ENCODE measurements around the gene FBXO24. TPM values are rescaled to one million over a fixed set of nuclear protein-coding genes. Genes with fewer than 3 reads are reported as not detected.
"Not testable (repeated sequence)": the region's sequence is repeated elsewhere in the genome, so short reads cannot be mapped to it uniquely, and the experiment has no call there.

FBXO24 gene
- total RNA-seq, 1 donor from 2014 or later = 0.52 TPM

DNA sequence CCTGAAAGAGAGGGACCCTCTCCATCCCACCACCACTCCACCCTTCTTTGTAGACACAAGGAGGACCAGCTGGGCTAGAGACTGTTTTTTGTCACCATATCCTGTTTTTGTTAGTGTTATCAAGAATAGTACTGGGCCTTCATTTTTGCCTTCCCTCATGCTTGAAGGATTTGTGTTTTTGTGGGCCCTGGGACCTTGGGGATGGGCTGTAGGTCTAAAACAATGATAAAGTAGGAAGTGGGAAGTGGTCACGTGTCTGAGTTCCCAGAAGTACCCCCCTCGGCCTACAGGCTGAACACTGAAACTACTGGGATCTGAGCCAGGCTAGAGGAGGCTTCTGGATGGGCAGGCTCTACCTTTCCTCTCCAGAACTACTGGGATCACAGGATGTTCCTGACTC, 38.3 kb upstream of the FBXO24 start:
- Histone ChIP-seq H3K4me3 (ENCODE audit: insufficient read depth, low read depth, low read length) (no peak overlapping the region), H3K9me3 (ENCODE audit: insufficient read depth, low read depth, low read length) (no peaks in the 10 kb centered on the region), H3K9ac (ENCODE audit: low read length) (no peak overlapping the region), H2AFZ (ENCODE audit: low read depth, low read length) (no peak overlapping the region), H3K4me2 (ENCODE audit: low read length) (no peak overlapping the region), H3K36me3 (ENCODE audit: insufficient read depth, low read length) (peaks cover 2% of the 10 kb centered on the region), H3K27me3 (ENCODE audit: insufficient read depth, low read length) (no peaks in the 10 kb centered on the region), H3K4me1 (ENCODE audit: insufficient read depth, low read length) (peaks cover 34% of the 10 kb centered on the region), H3K79me2 (ENCODE audit: insufficient read depth, low read length) (peaks cover 11% of the 10 kb centered on the region), H3K27ac (ENCODE audit: low read depth, low read length) (no peak overlapping the region), H4K20me1 (ENCODE audit: insufficient read depth, low read length) (no peaks in the 10 kb centered on the region)
- peak overlapping the region; percentile 83 for H3K27ac Mint-ChIP-seq (ENCODE audit: unreplicated experiment)
- H3K36me3 Mint-ChIP-seq (ENCODE audit: low read depth, unreplicated experiment) = no peaks in the 10 kb centered on the region
- no peaks in the 10 kb centered on the region for H3K9me3 Mint-ChIP-seq (ENCODE audit: unreplicated experiment)
- FAIRE-seq (no peak), DNase-seq (ENCODE audit: low read depth) (no peak)
- H3K4me1 Mint-ChIP-seq (ENCODE audit: low read depth, unreplicated experiment) = peaks cover 41% of the 10 kb centered on the region
- TF ChIP-seq CTCF (IDR thresholded peaks at IDR 0.05; ENCODE audit: insufficient read depth, low read depth, low read length) (no peak), EZH2 (IDR thresholded peaks at IDR 0.05; ENCODE audit: insufficient read depth, low read length) (no peak)
- no peaks in the 10 kb centered on the region for H3K27me3 Mint-ChIP-seq (ENCODE audit: low read depth, unreplicated experiment)
- H3K4me3 Mint-ChIP-seq (ENCODE audit: unreplicated experiment) = no peak overlapping the region

- H4K20me1 ChIP-seq (ENCODE audit: insufficient read depth, low read length); FAIRE-seq; H3K4me2 ChIP-seq (ENCODE audit: low read length); H3K27me3 Mint-ChIP-seq (ENCODE audit: low read depth, unreplicated experiment); H3K27ac ChIP-seq (ENCODE audit: low read depth, low read length); H2AFZ ChIP-seq (ENCODE audit: low read depth, low read length); H3K4me3 ChIP-seq (ENCODE audit: insufficient read depth, low read depth, low read length); H3K9me3 ChIP-seq (ENCODE audit: insufficient read depth, low read depth, low read length); H3K36me3 ChIP-seq (ENCODE audit: insufficient read depth, low read length); H3K27me3 ChIP-seq (ENCODE audit: insufficient read depth, low read length); DNase-seq (ENCODE audit: low read depth); H3K4me3 Mint-ChIP-seq (ENCODE audit: unreplicated experiment); H3K9ac ChIP-seq (ENCODE audit: low read length); H3K36me3 Mint-ChIP-seq (ENCODE audit: low read depth, unreplicated experiment); H3K9me3 Mint-ChIP-seq (ENCODE audit: unreplicated experiment): not testable (repeated sequence)
- Histone ChIP-seq H3K4me1 (ENCODE audit: insufficient read depth, low read length) (peaks cover 34% of the 10 kb centered on the region), H3K79me2 (ENCODE audit: insufficient read depth, low read length) (peaks cover 10% of the 10 kb centered on the region)
- Mint-ChIP-seq H3K4me1 (ENCODE audit: low read depth, unreplicated experiment) (peaks cover 41% of the 10 kb centered on the region), H3K27ac (ENCODE audit: unreplicated experiment) (peak overlapping the region; percentile 44)
Observed at GRCh38 chr7:100548446-100548845, 37.7 kb upstream of the FBXO24 start.

GRCh38 chr7:100552532-100552931, 33.6 kb upstream of the FBXO24 start:
- no peak for FAIRE-seq
- H3K27ac Mint-ChIP-seq (ENCODE audit: unreplicated experiment) = no peak overlapping the region
- Histone ChIP-seq H3K36me3 (ENCODE audit: insufficient read depth, low read length) (peaks cover 5% of the 10 kb centered on the region), H3K9ac (ENCODE audit: low read length) (no peak overlapping the region), H3K27ac (ENCODE audit: low read depth, low read length) (no peak overlapping the region), H4K20me1 (ENCODE audit: insufficient read depth, low read length) (no peaks in the 10 kb centered on the region), H3K4me2 (ENCODE audit: low read length) (no peak overlapping the region), H3K4me3 (ENCODE audit: insufficient read depth, low read depth, low read length) (no peak overlapping the region), H3K79me2 (ENCODE audit: insufficient read depth, low read length) (no peaks in the 10 kb centered on the region), H3K27me3 (ENCODE audit: insufficient read depth, low read length) (no peaks in the 10 kb centered on the region), H3K4me1 (ENCODE audit: insufficient read depth, low read length) (peaks cover 5% of the 10 kb centered on the region), H2AFZ (ENCODE audit: low read depth, low read length) (no peak overlapping the region), H3K9me3 (ENCODE audit: insufficient read depth, low read depth, low read length) (no peaks in the 10 kb centered on the region)
- no peaks in the 10 kb centered on the region for H3K9me3 Mint-ChIP-seq (ENCODE audit: unreplicated experiment)
- DNase-seq (ENCODE audit: low read depth) = no peak
- H3K36me3 Mint-ChIP-seq (ENCODE audit: low read depth, unreplicated experiment) = peaks cover 4% of the 10 kb centered on the region
- TF ChIP-seq EZH2 (IDR thresholded peaks at IDR 0.05; ENCODE audit: insufficient read depth, low read length) = no peak
- TF ChIP-seq CTCF (IDR thresholded peaks at IDR 0.05; ENCODE audit: insufficient read depth, low read depth, low read length) = no peak
- H3K4me1 Mint-ChIP-seq (ENCODE audit: low read depth, unreplicated experiment) = peaks cover 8% of the 10 kb centered on the region
- H3K27me3 Mint-ChIP-seq (ENCODE audit: low read depth, unreplicated experiment) = no peaks in the 10 kb centered on the region
- H3K4me3 Mint-ChIP-seq (ENCODE audit: unreplicated experiment) = no peak overlapping the region
